Stimulated activated CD8-positive, alpha-beta memory T cell treated with anti-CD3 and anti-CD28 coated beads, Interleukin-15, amount 100 ng/mL, for 48 hours (primary cell): Measurements from ENCODE around the gene RNF111.
"Not testable (repeated sequence)": the region's sequence is repeated elsewhere in the genome, so short reads cannot be mapped to it uniquely, and the experiment has no call there.

Experiments used
- DNase-seq, 2 donors: peaks; one replicate each; pipeline ENCODE4 v3.0.0-alpha.2; 2020; ENCODE audit warnings: low read depth in 2 of 2

RNF111 gene

DNA sequence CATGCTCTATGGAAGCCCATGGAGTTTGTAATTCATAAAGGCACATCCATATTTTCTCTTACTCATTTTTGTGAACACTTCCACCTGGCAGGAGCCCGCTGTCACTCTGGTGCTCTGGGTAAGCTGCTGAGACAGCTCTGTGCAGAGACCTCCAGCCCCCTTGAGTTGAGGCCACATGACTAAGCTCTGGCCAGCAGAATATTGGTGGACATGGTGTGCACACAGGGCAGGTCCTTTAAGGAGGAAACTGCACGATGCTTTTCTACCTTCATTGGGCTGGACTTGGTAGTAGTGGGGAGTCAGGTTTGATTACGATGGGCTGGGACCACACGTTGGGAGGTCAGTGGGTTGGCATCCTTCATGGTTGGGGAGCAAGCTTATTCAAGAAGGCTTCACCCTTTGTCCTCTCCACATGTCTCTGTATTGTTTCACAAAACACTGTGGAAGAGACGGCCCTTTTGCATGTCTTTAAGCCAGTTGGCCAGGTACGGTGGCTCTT is 146.5 kb downstream of the RNF111 start:
- no peak for DNase-seq

DNA sequence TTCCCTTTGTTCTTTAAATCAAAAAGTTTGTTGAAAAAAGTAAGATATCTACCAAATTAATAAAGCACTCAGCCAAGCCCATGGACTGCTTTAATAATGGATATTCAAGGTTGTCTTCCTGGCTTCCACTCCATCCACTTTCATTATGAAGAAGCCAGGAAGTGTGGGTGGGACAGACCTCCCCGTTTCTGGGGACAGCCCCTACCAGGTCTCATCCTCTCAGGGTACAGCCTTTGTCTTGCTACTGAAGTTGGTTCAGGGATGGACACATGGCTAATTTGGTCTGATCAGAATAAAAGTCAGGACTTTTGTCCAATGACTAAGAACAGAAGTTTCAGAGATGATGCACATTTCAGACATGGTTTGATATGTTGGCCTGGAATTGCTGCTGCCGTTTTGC is 150.1 kb downstream of the RNF111 start:
- DNase-seq: no peak

DNA sequence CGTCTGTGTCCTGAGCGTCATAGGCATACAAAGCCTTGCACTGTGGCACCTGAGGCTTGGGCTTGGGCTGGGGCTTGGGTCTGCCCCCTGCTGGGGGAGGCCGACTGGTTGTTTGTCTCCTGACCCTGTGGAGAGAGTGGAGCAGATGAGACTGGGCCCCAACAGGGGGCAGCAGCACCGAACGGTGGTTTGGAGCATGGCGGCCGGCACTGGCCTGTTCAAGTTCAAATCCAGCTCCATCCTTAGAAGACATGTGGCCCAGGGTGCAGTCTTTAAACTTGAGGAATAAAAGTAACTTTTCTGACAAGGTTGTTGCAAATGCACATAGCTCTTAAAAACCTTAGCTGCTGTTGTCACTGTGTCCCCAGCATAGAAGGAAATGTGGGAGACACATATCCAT is 150.8 kb downstream of the RNF111 start:
- peak; percentile 28 to 29 for DNase-seq

DNA sequence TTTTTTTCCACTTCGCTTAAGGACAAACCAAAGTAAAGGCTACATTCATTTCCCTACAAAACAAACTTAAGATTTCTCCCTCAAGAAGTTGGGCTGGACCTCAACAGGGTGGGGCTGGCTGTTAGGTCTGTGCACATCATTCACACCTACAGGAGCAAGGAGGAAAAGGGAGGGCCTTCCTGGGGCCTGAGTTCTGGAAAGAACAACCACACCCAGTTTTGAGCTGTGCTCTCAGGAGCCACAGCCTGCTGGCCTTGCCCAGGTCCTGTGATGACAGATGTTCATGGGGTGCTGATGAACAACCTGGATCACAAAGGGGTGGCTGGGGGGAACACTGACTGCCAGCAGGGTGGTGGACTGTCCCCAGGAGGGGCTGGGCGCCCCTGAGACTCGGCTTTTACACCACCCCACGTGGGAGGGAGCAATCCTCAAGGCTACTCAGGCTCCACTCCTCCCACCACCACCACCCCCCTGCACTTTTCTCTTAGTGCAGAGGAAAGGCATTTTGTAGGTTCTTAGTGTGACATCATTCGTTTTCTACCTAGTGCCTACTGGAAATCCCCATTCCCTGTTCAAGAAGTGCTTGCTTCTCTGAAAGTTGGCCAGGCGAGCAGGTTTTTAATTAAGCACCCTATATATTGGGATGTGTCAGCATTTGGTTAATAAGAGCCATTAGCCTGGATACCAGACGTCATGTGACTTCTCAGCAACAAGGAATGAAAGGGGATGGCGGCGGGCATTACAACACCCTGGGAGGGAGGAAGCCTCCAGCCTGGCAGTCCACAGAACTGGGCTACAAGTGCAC is 153.2 kb downstream of the RNF111 start:
- DNase-seq: no peak

DNA sequence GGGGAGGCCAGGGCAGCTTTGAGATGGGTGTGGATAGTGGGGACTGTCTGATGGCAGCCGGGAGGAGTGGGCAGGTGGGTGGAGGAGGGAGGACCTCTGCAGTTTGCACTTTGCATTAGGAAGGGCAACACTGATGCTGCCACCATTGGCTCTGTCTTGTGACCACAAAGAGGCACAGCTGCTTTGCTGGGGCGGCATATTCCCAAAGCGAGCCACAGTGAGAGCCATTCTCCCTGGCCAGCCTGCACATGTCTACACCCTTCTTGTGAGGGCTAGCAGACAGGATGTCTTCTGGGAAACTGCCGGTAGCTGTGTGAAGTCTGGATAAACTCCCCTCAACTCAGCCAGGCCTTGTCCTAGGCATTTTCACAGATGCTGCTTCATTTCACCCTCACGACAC is 155.8 kb downstream of the RNF111 start:
- DNase-seq: no peak

DNA sequence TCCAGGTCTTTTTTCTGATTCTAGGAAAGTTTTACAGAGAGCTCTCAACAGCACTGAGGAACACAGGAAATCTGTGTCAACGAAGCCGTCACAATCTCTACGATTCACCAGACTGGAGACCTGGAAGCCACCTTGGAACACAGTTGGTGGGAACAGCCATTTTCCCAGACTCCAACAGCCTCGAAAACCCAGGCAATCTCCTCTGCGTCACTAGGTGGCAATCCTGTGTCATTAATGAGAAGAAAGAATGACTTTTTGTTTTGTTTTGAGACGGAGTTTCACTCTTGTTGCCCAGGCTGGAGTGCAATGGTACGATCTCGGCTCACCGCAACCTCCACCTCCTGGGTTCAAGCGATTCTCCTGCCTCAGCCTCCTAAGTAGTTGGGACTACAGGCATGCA is 157.1 kb downstream of the RNF111 start:
- not testable (repeated sequence) for DNase-seq
